Muscle of arm (tissue), 12 donors: ENCODE data around the gene OLA1. TPM values are rescaled to one million over a fixed set of nuclear protein-coding genes. Genes with fewer than 3 reads are reported as not detected.

Experiments used
- DNase-seq: peaks from one replicate; pipeline ENCODE4 v3.0.0-alpha.2; 2013
- polyA plus RNA-seq, 12 donors: library from polyadenylated mRNA; unstranded; fragments of 120-200 nt; gene quantifications; one replicate each; pipeline ENCODE4 v1.2.1, GENCODE V29; 2013; ENCODE audit not compliant: insufficient read length in 12 of 12

The OLA1 gene
- polyA plus RNA-seq, 12 donors, result 180 to 284 (median 252) TPM; not detected in 1

DNA sequence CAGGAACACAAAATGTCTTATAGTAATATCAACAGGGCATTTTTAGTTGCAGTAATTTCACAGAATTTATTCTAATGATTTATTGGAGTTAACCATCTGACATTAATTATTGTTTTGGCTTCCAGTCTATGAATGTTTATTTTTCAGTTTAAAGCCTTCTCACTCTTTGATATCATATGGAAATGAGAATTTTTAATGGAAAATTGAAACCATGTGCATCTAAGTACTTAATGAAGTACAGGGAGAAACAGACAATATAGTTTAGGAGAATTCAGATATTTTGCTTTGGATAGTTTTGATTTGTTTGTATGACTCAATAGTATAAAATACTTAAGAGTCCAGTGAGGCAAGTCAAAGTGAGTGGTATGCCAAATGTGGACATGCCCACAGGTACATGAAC lies 126.1 kb downstream of the OLA1 start:
- DNase-seq, result no peak

DNA sequence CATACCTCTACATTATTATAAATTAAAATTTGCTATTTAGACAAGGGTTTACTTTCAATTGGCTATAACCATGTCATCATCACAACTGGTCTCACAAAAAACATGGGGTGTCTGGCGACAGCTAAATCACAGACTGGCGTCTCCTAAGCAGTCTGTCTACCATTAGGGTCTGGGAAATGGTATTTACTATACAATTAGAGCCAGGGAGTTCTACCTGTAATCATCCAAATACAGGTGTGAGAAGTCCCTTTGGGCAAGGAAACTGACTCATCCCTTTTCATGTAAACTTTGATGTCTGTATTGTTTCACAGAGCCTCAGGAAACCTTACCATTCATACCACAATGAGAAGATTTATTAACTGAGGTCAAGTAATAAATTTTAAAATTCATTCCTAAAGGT lies 126.7 kb downstream of the OLA1 start:
- no peak for DNase-seq

DNA sequence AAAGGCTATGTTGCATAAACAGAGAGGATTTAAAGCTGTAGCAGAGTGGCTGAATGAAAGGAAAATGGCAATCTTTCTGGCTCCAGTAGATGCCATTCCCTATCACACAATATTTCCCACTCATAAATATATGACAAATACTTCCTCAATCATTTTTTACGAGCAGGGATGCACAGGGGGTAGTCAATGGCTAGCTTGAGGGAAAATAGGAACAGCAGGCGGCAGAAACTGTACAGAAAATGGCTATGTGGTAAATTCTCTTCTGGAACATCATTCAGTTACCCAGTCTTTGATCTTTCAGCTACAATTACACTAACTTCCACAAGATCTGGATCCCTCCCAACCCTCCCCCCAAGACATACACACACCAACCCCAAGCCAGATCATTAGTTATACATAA lies 127.2 kb downstream of the OLA1 start:
- DNase-seq, result no peak

DNA sequence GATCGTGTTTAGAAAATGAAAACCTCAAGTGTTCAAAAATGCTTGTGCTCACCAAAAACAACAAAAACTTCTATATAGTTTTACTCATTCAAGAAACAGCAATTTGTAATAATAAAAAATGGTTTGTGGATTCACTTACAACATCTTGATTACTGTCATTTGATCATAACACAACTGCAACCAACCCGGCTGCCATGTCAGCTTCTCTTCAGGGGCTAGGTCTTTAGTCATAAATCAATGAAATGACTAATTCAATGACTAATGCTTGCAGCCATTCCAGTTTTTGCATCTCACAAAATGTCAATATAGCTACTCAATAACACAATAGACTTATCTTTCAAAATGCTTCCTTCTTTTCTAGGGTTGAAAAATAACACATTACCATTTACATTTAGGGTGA lies 128.0 kb downstream of the OLA1 start:
- DNase-seq, result no peak

- DNase-seq, result no peak
Measured at GRCh38 chr2:174117951-174118930, 130.1 kb downstream of the OLA1 start.

- no peak for DNase-seq
Measured at GRCh38 chr2:174112073-174112472, 136.3 kb downstream of the OLA1 start.

GRCh38 chr2:174108579-174108978 lies 139.8 kb downstream of the OLA1 start:
- DNase-seq, result no peak

DNA sequence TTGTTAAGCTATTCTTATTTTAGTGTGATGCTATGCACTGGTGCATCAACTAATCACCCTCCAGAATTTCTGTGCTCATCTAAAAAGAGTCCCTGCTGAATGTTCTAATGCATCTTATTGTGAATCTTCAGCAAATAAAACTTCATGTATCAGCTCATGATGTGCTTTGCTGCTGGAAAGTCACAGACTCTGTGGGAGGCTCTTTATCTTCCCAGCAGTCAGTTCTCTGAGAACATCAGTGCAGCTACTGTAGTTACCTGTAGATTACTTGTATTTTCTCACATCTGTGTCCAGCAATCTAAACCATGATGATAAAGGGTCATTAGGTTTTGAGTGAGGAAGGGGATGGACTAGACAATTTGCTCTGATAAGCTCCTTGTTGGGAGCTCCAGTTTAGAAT lies 141.6 kb downstream of the OLA1 start:
- DNase-seq, result no peak

- DNase-seq, result no peak
Measured at GRCh38 chr2:174094542-174094941, 153.8 kb downstream of the OLA1 start.

DNA sequence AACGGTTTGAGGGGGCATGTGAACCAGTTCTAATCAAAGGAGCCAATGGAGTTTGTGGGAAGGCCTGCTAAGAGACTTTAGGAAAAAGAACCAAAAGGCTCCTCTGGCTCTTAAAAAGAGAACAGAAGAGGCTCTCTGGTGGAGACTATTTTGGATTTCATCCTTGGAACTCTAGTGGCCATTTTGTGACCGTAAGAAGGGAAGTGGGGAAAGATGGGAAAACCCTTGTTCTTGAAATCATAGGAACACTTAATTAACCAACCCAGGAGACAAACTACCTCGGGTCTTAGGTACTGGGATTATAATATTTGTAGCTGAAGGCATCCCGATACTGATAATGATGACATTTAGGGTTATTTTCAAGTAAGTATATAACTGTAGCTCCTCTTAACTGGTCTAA lies 157.9 kb downstream of the OLA1 start:
- DNase-seq, result no peak

DNA sequence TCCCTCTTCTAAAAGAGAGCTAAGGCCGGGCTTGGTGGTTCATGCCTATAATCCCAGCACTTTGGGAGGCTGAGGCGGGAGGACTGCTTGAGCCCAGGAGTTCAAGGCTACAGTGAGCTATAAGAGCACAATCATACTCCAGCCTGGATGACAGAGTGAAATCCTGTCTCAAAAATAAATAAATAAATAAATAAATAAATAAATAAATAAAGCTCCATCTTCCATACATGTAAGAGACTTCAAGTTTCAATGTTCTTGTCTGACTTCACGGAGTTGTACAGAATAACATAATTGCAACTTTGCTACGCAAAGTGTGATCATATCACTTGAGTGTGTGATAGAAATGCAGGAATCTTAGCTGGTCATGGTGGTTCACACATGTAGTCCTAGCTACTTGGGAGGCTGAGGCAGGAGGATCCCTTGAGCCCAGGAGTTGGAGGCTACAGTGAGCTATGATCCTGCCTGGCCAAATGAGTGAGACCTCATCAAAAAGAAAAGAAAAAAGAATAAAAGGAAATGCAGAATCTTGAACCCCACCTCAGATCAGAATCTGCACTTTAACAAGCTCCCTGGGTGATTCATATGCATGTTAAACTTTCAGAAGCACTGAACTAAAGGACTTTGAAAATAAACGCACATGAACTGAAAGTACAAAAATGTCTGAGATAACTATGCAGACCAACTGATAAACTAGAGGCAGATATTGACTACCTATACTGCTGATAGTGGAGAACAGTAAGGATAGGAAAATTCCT lies 159.4 kb downstream of the OLA1 start:
- DNase-seq, result no peak

GRCh38 chr2:174086708-174087107 lies 161.6 kb downstream of the OLA1 start:
- no peak for DNase-seq

DNA sequence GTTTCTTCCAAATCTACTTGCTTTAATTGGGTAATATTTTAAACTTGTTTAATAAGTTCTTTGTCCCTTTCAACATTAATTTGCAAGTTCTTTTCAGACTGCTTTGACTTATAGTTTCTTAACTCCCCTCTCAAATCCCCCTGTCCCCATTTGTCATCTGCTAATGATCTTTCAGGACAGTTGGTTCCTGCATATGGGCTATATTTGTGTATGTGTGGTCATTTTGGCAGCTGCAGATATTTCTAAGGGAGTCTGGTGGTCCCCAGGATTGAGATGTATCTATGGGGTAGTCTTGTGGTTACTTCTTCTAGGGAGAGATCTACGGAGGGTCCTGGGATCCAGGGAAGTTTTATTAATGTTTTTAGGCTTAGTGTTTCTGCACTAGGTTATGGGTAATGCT lies 162.6 kb downstream of the OLA1 start:
- DNase-seq, result no peak

DNA sequence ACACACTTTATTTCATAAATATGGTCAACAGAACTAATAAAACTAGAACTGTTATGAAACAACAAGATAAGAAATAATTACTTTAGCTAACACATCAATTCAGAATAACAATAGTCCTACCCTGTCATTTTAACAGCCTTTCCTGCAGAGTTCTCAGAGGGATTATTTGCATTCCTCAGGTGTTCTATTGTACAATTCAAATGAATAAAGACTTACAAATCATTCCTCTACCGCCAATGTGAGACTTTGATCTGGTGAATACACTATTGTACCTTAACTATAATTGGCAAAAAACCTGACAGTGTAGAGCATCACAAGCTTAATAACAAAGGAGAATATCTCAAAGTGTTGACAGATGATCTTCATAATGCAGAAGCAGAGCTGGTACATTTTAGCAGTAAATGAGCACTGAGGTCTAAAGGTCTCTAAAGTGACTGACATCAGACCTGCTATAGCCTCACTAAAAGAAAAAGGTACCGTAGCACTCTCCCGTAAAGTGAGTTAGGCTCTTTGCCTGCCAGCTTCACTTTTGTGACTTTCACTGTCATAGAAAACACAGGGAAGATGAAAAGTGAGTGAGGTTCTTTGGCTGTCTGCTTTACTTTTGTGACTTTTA lies 164.4 kb downstream of the OLA1 start:
- DNase-seq, result no peak

- no peak for DNase-seq
Measured at GRCh38 chr2:174080672-174081121, 167.6 kb downstream of the OLA1 start.

DNA sequence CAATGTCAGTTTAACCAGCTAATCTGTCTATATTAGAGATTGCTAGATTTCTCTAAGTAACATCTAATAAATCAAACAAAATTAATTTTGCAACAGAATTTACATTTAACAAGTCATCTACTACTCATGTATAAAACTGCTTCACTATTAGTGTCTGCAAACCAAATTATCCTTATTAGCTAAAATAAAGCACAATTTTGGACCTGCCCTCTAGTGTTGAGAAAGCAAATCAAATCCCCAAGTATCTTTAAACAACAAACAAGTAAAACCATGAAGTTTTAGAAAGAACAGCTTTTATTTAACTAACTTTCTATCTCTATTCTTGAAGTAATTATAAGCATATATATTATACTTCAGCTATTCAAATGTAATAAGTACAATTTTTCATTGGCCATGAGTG lies 170.1 kb downstream of the OLA1 start:
- DNase-seq, result no peak

DNA sequence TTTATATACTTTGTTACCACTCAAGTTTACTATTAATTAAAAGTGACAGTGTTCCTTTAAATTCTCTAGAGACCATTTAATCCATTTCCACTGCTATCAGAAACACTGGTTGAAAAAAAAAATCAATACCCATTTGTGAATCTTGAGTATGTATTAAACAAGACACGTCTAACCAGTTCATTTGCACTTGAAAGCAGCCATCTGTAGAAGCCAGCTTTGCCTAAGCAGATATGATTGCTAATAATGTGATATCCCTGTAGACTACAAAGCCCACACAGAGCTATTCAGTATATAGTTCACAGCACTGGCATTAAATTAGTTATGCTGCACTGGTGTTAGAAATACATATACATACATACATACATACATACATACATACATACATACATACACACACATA lies 171.4 kb downstream of the OLA1 start:
- DNase-seq, result no peak

DNA sequence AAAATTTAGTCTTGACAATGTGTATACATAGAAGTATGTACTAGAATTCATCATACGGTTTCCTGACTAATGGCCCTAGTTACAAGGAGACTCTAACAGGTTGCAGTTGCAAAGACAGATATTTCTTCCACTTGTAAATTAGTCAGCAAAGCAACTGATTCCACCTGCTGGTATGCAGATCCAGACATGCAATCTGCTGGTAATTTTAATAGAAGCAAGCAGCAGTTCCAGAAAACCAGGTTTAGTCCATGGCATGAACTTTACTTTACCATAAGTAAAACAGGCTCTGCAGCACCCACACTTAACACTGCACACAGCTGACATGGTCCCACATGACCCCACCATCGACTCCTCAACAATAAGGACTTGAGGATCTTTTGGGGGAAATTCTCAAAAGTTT lies 172.3 kb downstream of the OLA1 start:
- DNase-seq, result no peak

DNA sequence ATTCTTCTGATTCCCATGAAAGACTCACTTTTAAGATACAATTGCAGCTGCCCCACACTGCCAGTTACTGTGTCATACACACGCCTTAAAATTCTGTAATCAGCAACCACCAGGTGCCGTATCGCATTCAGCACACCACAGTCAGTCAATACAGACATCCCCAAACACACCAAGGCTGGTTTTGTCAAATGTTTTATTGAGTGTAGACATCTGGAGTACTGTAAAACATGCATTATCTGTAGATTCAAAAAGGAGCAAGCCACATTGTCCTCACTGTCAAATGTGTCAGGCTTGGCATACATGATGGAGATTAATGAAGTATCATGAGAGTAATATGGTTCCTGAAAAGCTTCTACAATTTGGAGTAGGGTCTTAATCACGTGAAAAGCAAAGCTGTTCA lies 173.5 kb downstream of the OLA1 start:
- DNase-seq, result no peak

DNA sequence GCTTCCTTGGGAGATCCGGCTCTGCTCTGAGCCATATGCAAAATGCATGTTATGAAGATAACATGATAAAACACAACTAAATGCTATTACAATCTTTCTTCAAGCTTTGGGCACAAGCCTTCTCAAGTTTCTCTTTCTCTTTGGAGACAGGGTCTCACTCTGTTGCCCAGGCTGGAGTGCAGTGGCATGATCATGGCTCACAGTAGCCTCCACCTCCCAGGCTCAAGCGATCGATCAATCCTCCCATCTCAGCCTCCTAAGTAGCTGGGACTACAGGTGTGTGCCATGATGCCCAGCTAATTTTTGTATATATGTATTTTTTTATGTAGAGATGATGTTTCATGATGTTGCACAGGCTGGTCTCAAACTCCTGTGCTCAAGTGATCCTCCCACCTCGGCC lies 175.5 kb downstream of the OLA1 start:
- no peak for DNase-seq

- no peak for DNase-seq
Measured at GRCh38 chr2:174072069-174072468, 176.3 kb downstream of the OLA1 start.

DNA sequence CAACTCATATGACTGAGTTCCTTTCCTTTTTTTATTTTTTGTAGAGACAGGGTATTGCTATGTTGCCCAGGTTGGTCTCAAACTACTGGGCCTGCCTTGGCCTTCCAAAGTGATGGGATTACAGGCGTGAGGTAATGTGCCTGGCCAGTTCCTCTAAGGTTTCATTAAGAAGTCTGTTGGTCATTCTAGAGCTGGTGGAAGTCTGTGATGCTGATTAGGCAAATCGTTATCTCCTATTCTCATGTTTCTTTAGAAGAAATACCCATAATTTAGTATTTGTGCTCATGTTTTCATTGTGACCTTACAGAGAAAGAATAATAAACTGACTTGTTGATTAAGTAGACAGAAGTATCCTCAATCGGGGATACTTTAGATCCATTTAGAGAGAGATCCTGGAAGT lies 177.0 kb downstream of the OLA1 start:
- DNase-seq, result no peak

DNA sequence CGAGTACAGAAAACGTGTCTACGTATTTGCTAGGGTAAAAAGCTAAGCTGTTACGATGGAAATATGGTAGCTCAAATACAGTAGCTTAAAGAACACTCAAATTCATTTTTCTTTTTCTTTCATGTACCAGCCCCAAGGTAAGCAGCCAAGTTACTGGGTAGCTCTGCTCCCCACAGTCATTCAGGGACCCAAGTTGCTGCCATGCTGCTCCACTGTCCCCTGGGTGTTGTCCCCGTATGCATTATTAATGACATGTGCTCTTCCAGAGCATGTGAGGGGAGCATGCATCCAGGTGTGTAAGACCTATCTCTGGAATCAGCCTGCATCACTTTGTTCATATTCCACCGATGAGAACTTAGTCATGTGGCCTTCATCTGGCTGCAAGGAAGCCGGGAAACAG lies 178.1 kb downstream of the OLA1 start:
- DNase-seq, result no peak
